CD4-positive, alpha-beta T cell treated with Interleukin-15 for 1 hour (primary cell): ENCODE measurements around the gene BCAN.

ENCODE experiments used
- DNase-seq: peaks from one replicate; pipeline ENCODE4 v3.0.0-alpha.2; 2020

BCAN gene

GRCh38 chr1:156703336-156703735 is 61.4 kb downstream of the BCAN start:
- no peak for DNase-seq

GRCh38 chr1:156703741-156704140 is 61.8 kb downstream of the BCAN start:
- DNase-seq: no peak

DNA sequence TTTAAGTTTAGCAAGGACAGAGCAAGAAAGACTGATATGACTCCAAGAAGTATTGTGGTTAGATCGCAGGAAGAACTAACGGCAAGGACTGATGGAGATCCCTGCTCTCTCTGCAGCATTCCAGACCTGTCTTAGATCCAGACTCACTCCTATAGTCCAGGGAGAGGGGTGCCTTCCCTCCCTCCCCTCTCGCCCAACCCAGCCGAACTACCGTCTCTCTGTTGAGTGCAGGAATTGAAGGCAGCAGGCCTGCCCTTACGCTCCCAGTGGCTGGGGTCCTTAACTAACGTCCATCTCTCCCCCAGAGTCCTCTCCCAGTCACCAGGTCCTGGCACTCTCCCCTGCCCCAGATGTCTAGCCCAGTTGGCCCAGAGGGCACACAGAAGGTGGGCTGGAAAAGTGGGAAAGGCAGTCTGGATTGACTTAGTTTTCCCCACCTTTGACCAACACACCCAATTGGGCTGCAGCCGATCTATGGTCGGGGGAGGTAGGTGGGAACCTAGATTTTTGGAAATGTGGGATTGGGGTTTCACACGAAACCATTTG is 62.3 kb downstream of the BCAN start:
- DNase-seq: no peak

DNA sequence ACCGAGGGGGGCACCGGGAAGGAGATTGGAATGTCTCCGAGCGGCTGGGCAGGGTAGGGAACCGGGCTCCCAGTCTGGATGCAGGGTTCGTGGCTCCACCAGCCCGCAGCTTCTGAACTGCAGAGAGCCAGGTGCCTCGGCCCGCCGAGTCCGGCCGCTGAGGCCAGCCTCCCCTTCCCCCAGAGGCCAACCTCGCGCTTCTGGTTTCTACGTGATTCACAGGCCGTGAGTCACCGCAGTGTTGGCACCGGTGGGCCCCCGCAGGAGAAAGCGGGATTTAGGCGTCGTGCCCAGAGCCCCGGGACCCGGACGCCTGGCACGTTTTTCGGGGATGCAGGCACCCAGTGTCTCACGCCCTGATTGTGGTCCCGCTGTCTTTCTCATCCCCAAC is 63.0 kb downstream of the BCAN start:
- DNase-seq: no peak

- DNase-seq: peak; percentile 40
Observed at GRCh38 chr1:156705321-156705917, 63.5 kb downstream of the BCAN start, which contains the start of gene CRABP2. Gene CRABP2 (minus strand): TSS chr1:156705583. CDS start chr1:156705446, 137 bp downstream.

- peak; percentile 63 for DNase-seq
Observed at GRCh38 chr1:156705918-156706656, 64.2 kb downstream of the BCAN start.

GRCh38 chr1:156706657-156707416 is 64.9 kb downstream of the BCAN start:
- DNase-seq: no peak

- no peak for DNase-seq
Observed at GRCh38 chr1:156707417-156708217, 65.7 kb downstream of the BCAN start.

DNA sequence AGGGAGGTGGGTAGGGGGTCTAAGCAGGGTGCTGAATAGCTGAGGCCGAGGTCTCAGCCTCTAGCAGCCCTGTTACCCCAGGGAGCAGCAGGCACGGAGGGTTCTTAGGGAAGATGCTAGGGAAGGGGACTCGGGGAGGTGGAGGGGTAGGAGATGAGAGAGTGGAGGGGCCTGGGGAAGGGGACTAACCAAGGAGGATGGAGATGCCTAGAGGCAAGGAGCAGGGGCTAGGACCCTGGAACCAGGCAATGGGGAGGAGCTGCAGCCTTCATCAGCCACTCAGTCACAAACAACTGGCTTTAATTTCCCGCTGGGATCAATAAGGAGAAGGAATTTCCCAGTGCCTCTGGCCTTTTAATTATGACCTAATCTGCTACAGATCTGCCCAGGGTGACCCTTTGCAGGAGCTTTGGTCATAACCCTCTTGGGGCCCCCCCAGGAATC is 66.3 kb downstream of the BCAN start:
- no peak for DNase-seq

- no peak for DNase-seq
Observed at GRCh38 chr1:156709031-156709430, 67.1 kb downstream of the BCAN start.
